CD14-positive monocyte (primary cell): ENCODE data around the gene DUOXA1. TPM values are rescaled to one million over a fixed set of nuclear protein-coding genes. Genes with fewer than 3 reads are reported as not detected.

Experiments used
- DNase-seq, 3 donors: peaks; one replicate each; pipeline ENCODE4 v3.0.0-alpha.2; 2011 to 2022
- H2AFZ ChIP-seq: 2 replicates; pipeline ENCODE4 v1.6.0; 2012; ENCODE audit warnings: mild to moderate bottlenecking, low read depth, low read length, inconsistent platforms; ENCODE audit not compliant: insufficient read depth, poor library complexity, severe bottlenecking
- H3K27ac ChIP-seq, 2 donors: 1 replicate in 1 of 2; 2 replicates in 1 of 2; pipeline ENCODE4 v1.5.1; 2012 to 2013; ENCODE audit warnings: low read length in 2 of 2, control low read depth in 1 of 2, inconsistent platforms in 1 of 2, low read depth in 1 of 2, mild to moderate bottlenecking in 1 of 2
- H3K27me3 ChIP-seq, 2 donors: one replicate each; pipeline versions ENCODE4 v1.6.0 to v1.6.1; 2011 to 2013; ENCODE audit warnings: low read length in 2 of 2; ENCODE audit not compliant: control insufficient read depth in 2 of 2, insufficient read depth in 2 of 2
- H3K36me3 ChIP-seq, 2 donors: replicated peaks in 1 of 2; 1 replicate in 1 of 2; 2 replicates in 1 of 2; pipeline versions ENCODE4 v1.5.1 to v1.6.1; 2012 to 2013; ENCODE audit warnings: low read length in 2 of 2, control low read depth in 1 of 2, inconsistent platforms in 1 of 2, mild to moderate bottlenecking in 1 of 2; ENCODE audit not compliant: insufficient read depth in 2 of 2, control insufficient read depth in 1 of 2
- H3K4me1 ChIP-seq, 2 donors: 1 replicate in 1 of 2; 2 replicates in 1 of 2; pipeline versions ENCODE4 v1.5.1 to v1.6.1; 2012 to 2013; ENCODE audit warnings: low read length in 2 of 2, control low read depth in 1 of 2, inconsistent platforms in 1 of 2, mild to moderate bottlenecking in 1 of 2, moderate library complexity in 1 of 2; ENCODE audit not compliant: insufficient read depth in 2 of 2, control insufficient read depth in 1 of 2
- H3K4me2 ChIP-seq: replicated peaks from 2 replicates; pipeline ENCODE3; 2012; ENCODE audit warnings: low read length, moderate library complexity, mild to moderate bottlenecking; ENCODE audit not compliant: poor library complexity, severe bottlenecking; ENCODE audit errors: extremely low read depth
- H3K4me3 ChIP-seq, 3 experiments: fragments of 200-600 bp in 1 of 3; sonication (generic) in 1 of 3; replicated peaks in 1 of 3; 1 replicate in 2 of 3; 2 replicates in 1 of 3; pipeline ENCODE4 v1.5.1; 2011 to 2013; ENCODE audit warnings: low read length in 3 of 3, mild to moderate bottlenecking in 3 of 3, control low read depth in 2 of 3, low read depth in 2 of 3, inconsistent platforms in 1 of 3, moderate library complexity in 1 of 3
- H3K79me2 ChIP-seq: 2 replicates; pipeline ENCODE4 v1.6.0; 2012; ENCODE audit warnings: mild to moderate bottlenecking, control low read depth, inconsistent platforms, low read length, moderate library complexity; ENCODE audit not compliant: insufficient read depth
- H3K9ac ChIP-seq: 2 replicates; pipeline ENCODE4 v1.6.0; 2017; ENCODE audit warnings: low read length, mild to moderate bottlenecking; ENCODE audit not compliant: insufficient read depth, poor library complexity, severe bottlenecking
- H3K9me3 ChIP-seq, 2 donors: replicated peaks in 1 of 2; 1 replicate in 1 of 2; 2 replicates in 1 of 2; pipeline versions ENCODE4 v1.5.1 to v1.6.1; 2012 to 2013; ENCODE audit warnings: low read length in 2 of 2, control low read depth in 1 of 2; ENCODE audit not compliant: control insufficient read depth in 1 of 2, insufficient read depth in 1 of 2
- H4K20me1 ChIP-seq: 2 replicates; pipeline ENCODE4 v1.6.0; 2012; ENCODE audit warnings: mild to moderate bottlenecking, low read length, control low read depth, moderate library complexity; ENCODE audit not compliant: insufficient read depth
- H3K27ac Mint-ChIP-seq, 7 donors: one replicate each; pipeline ENCODE4 v1.8.0; 2020; ENCODE audit warnings: mild to moderate bottlenecking in 7 of 7, mixed read lengths in 7 of 7, moderate library complexity in 6 of 7, inconsistent platforms in 2 of 7
- H3K27me3 Mint-ChIP-seq, 3 donors: one replicate each; pipeline ENCODE4 v1.8.0; 2021 to 2022; ENCODE audit warnings: low read depth in 3 of 3, mild to moderate bottlenecking in 3 of 3, mixed read lengths in 3 of 3, moderate library complexity in 3 of 3, inconsistent platforms in 1 of 3
- H3K36me3 Mint-ChIP-seq, 2 donors: one replicate each; pipeline ENCODE4 v1.8.0; 2020; ENCODE audit warnings: mixed read lengths in 2 of 2, inconsistent platforms in 1 of 2, mild to moderate bottlenecking in 1 of 2
- H3K4me1 Mint-ChIP-seq: one replicate; pipeline ENCODE4 v1.8.0; 2020; ENCODE audit warnings: mild to moderate bottlenecking, mixed read lengths
- H3K4me3 Mint-ChIP-seq, 2 donors: one replicate each; pipeline ENCODE4 v1.8.0; 2020; ENCODE audit warnings: mild to moderate bottlenecking in 2 of 2, mixed read lengths in 2 of 2, moderate library complexity in 1 of 2
- H3K9me3 Mint-ChIP-seq, 7 donors: one replicate each; pipeline ENCODE4 v1.8.0; 2020 to 2022; ENCODE audit warnings: mixed read lengths in 7 of 7, mild to moderate bottlenecking in 6 of 7, moderate library complexity in 6 of 7, inconsistent platforms in 2 of 7
- WGBS: methylation state at CpG from one replicate; pipeline ENCODE4 v1.1.5; 2013; ENCODE audit warnings: missing lambda C conversion rate; ENCODE audit not compliant: insufficient coverage; 5-methylcytosine and 5-hydroxymethylcytosine counted together
- intact Hi-C, 2 donors: fragments of 100-400 bp; cut with micrococcal nuclease; formaldehyde crosslinking; loops; one replicate each; pipeline versions ENCODE4 v1.15.0 to v1.15.1; 2023
- polyA plus RNA-seq, 3 donors: library from polyadenylated mRNA; depleted of rRNA in 1 of 3; unstranded in 2 of 3; stranded (reverse) in 1 of 3; fragments of 300-500 nt in 2 of 3; fragments of >200 nt in 1 of 3; fragmentation: Illumina TruSeq in 2 of 3; gene quantifications; 1 replicate in 2 of 3; 2 replicates in 1 of 3; pipeline ENCODE4 v1.2.3, GENCODE V29; 2012 to 2021
- TF ChIP-seq, protein P1 (sequence below): fragments of 200-600 bp; IDR thresholded peaks from one replicate; pipeline ENCODE4 v1.8.0; 2022; ENCODE audit warnings: antibody characterized with exemption, mild to moderate bottlenecking

The DUOXA1 gene
- polyA plus RNA-seq, 3 donors: not detected

DNA sequence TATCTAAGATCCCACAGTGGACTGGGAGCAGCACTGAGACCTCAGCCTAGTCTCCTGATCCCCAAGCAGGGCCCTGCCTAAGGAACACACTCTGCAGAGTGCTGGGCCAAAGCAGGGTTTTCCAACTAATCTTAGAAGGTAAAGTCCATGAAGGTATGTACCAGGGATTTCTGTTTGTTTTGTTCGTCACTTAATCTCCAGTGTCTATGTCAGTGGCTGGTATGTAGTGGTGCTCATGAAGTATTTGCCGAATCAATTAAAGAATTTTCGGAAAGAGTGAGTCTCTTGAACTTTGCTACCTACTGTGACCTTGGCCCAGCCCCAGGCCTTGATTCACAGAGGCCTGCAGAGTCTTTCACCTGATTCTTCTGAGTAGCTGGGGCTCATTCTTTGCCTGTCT is 1.8 kb upstream of the DUOXA1 start:
- intact Hi-C loops: no loop called here
- Histone ChIP-seq H3K27ac (no peak overlapping the region), H3K4me1 (peaks cover 9 to 17% of the 10 kb centered on the region in 2 donors), H4K20me1 (no peaks in the 10 kb centered on the region), H3K27me3 (peaks cover 59 to 83% of the 10 kb centered on the region in 2 donors), H3K4me2 (no peak overlapping the region), H3K36me3 (no peaks in the 10 kb centered on the region), H3K79me2 (no peaks in the 10 kb centered on the region), H2AFZ (no peak overlapping the region), H3K4me3 (no peak overlapping the region), H3K9me3 (peaks cover 0 to 25% of the 10 kb centered on the region in 2 donors), H3K9ac (no peak overlapping the region)
- Mint-ChIP-seq H3K27me3 (peaks cover 75 to 88% (median 81%) of the 10 kb centered on the region in 3 donors), H3K4me1 (peaks cover 20% of the 10 kb centered on the region), H3K36me3 (no peaks in the 10 kb centered on the region), H3K27ac (no peak overlapping the region), H3K4me3 (no peak overlapping the region), H3K9me3 (peaks cover 0 to 18% (median 5%) of the 10 kb centered on the region in 7 donors)
- TF ChIP-seq, protein P1, sequence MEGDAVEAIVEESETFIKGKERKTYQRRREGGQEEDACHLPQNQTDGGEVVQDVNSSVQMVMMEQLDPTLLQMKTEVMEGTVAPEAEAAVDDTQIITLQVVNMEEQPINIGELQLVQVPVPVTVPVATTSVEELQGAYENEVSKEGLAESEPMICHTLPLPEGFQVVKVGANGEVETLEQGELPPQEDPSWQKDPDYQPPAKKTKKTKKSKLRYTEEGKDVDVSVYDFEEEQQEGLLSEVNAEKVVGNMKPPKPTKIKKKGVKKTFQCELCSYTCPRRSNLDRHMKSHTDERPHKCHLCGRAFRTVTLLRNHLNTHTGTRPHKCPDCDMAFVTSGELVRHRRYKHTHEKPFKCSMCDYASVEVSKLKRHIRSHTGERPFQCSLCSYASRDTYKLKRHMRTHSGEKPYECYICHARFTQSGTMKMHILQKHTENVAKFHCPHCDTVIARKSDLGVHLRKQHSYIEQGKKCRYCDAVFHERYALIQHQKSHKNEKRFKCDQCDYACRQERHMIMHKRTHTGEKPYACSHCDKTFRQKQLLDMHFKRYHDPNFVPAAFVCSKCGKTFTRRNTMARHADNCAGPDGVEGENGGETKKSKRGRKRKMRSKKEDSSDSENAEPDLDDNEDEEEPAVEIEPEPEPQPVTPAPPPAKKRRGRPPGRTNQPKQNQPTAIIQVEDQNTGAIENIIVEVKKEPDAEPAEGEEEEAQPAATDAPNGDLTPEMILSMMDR: no peak
- 100% methylated on average over 3 of the region's 3 CpGs for WGBS
- DNase-seq: no peak

DNA sequence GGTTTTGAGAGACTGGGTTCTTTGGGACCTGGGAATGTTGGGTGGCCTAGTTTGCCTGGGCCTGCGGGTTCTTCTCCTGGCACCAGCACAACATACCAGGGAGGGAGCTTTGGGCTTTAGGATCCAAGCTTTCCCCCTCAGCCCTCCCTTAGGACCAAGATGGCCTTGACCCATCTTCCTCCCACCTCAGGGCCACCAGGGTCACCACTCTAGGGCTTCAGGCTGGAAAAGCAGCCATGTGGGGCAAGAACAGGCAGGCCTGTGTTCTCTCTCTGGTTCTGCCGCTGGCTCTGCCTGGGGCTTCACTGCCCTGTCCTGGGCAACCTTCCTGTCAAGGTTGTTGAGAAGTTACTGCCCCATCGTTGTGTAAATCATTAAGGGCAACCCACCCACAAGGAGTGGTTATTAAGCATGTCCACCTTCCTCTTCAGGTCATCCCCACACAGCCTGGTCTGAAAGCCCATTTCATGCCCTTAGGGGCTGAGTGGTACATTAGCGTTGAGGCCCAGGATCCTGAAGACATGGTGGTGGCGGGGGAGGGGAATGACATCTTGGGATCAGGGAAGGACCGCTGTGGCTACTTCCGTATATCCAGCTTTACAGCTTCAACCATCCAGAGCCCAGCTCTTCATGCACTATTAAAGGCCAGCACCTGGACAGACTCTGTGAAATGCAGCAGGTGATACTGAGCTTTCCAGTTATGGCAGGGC is 767 bp upstream of the DUOXA1 start:
- H3K79me2 ChIP-seq: no peaks in the 10 kb centered on the region
- no peak overlapping the region for H3K27ac Mint-ChIP-seq
- peaks cover 66 to 85% of the 10 kb centered on the region in 2 donors for H3K27me3 ChIP-seq
- 86% methylated on average over 1 of the region's 7 CpGs for WGBS
- H3K4me3 Mint-ChIP-seq: peak overlapping the region in 1 of 2 donors; percentile 54
- no peak overlapping the region for H3K9ac ChIP-seq
- no peak overlapping the region for H3K27ac ChIP-seq
- TF ChIP-seq, protein P1: no peak
- H3K36me3 ChIP-seq: no peaks in the 10 kb centered on the region
- peaks cover 9 to 17% of the 10 kb centered on the region in 2 donors for H3K4me1 ChIP-seq
- peaks cover 14% of the 10 kb centered on the region for H3K4me1 Mint-ChIP-seq
- no peak for DNase-seq
- no peak overlapping the region for H3K4me3 ChIP-seq
- H3K27me3 Mint-ChIP-seq: peaks cover 73 to 90% (median 86%) of the 10 kb centered on the region in 3 donors
- peaks cover 0 to 19% of the 10 kb centered on the region in 2 donors for H3K9me3 ChIP-seq
- no peaks in the 10 kb centered on the region for H4K20me1 ChIP-seq
- H3K9me3 Mint-ChIP-seq: peaks cover 0 to 16% (median 2%) of the 10 kb centered on the region in 7 donors
- no peak overlapping the region for H2AFZ ChIP-seq
- no peak overlapping the region for H3K4me2 ChIP-seq
- intact Hi-C loops: no loop called here
- H3K36me3 Mint-ChIP-seq: no peaks in the 10 kb centered on the region
